Measurements from ENCODE around the gene TMUB2.
A peak's percentile ranks its signal among the peaks of the same experiment; 100 is the strongest.

The TMUB2 gene

DNA sequence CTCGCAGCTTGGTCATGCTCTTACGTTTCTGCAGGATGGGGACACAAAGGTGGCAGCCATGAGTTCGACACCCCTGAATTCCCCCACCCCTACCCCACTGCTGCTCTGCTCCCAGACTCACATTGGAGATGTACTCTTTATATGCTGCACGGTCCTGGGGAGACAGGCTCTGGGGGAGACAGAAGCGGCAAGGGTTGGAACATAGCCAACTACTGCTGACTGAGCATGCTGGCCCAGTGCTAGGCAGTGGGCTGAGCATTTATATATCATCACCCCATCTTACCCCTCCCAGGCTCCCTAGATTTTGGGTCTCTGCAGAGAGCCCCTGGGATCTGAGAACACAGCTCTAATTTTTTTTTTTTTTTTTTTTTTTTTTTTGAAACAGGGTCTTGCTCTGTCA is 21.0 kb downstream of the TMUB2 start:
- Histone ChIP-seq H3K27me3 (ENCODE audit: insufficient read depth, low read depth, severe bottlenecking) (no peaks in the 10 kb centered on the region), H3K4me3 (ENCODE audit: low read depth, low read length) (no peak overlapping the region), H3K36me3 (peaks cover 57% of the 10 kb centered on the region), H3K27ac (no peak overlapping the region), H3K9me3 (ENCODE audit: severe bottlenecking) (no peaks in the 10 kb centered on the region)
- TF ChIP-seq, protein P1, sequence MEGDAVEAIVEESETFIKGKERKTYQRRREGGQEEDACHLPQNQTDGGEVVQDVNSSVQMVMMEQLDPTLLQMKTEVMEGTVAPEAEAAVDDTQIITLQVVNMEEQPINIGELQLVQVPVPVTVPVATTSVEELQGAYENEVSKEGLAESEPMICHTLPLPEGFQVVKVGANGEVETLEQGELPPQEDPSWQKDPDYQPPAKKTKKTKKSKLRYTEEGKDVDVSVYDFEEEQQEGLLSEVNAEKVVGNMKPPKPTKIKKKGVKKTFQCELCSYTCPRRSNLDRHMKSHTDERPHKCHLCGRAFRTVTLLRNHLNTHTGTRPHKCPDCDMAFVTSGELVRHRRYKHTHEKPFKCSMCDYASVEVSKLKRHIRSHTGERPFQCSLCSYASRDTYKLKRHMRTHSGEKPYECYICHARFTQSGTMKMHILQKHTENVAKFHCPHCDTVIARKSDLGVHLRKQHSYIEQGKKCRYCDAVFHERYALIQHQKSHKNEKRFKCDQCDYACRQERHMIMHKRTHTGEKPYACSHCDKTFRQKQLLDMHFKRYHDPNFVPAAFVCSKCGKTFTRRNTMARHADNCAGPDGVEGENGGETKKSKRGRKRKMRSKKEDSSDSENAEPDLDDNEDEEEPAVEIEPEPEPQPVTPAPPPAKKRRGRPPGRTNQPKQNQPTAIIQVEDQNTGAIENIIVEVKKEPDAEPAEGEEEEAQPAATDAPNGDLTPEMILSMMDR (IDR thresholded peaks at IDR 0.05; ENCODE audit: low read depth, low read length) = no peak
- DNase-seq = no peak

DNA sequence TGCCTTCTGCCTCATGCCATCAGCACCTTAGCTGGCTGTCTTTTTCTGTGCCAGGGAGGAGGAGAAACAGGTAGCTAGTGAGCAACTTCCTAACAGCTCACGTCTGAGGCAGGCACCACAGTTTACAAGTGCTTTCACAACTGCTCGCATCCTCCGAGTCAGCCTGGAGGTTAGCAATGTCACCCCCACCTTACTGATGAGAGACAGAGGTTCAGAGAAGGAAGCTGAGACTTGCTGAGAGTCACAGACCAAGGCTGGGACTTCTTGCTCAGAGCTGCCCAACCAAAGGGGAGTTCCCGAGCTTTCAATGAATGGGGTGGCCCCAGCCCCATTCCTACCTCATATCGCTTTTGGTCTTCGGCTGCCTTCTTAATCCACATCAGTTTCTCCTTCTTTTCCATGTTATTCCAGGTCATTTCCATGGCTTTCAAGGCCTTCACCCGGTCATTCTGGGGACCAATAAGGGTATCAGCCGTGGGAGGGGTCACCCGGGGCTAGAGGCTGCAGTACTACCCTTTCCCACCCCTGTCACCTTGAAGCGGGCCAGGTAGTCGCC is 23.1 kb downstream of the TMUB2 start:
- H3K4me3 ChIP-seq (ENCODE audit: low read depth, low read length) = no peak overlapping the region

DNA sequence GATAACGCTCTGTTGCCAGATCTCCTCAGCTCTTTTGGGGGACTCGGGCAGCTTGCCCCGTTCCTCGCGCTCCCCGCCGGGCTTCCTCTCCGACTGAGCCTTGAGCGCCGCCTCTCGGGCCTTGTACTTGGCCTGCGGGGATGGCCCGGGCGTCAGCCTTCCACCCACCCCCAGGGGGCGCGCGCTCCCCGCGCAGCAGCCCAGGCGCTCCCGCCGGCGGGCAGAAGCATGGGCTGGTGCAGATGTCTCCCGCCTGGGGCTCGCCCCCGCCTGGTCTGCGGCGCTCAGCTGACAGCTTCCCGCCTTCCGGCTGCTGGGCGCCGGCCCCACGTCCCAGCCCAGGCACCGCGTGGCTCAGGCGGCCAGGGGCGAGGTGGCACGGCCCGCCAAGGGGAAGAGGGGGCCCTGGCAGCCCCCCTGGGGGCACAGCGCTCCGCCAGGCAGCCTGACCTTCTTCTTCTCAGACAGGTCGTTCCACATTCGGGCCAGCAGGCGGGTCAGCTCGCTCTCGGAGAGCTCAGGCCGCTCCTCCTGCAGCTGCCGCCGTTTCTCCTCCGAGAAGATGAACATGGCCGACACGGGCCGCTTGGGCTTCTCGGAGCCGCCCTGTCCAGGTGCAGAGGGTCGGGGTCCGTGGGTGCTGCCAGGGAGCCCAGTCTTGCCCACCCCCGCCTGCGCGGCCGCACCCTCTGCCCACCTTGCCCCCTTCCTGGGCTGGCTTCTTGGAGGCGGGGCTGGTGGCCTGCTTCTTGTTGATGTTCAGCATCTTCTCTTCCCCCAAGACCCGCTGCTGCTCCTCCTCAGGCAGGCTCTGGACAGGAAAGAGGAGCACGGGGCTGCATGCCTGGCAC is 23.8 kb downstream of the TMUB2 start:
- Histone ChIP-seq H3K27me3 (ENCODE audit: insufficient read depth, low read depth, severe bottlenecking) (no peaks in the 10 kb centered on the region), H3K27ac (peak overlapping the region; percentile 90), H3K4me3 (ENCODE audit: low read depth, low read length) (0 out of 2 replicates have a peak overlapping the region, but pooled peaks have one; percentile 2), H3K36me3 (peaks cover 81% of the 10 kb centered on the region), H3K9me3 (ENCODE audit: severe bottlenecking) (no peaks in the 10 kb centered on the region)
- peak; percentile 95 for DNase-seq
- TF ChIP-seq, protein P1 (IDR thresholded peaks at IDR 0.05; ENCODE audit: low read depth, low read length) = peak; percentile 100

More for the DNA sequence above, 23.1 kb downstream of the TMUB2 start:
- no peaks in the 10 kb centered on the region for H3K9me3 ChIP-seq (ENCODE audit: severe bottlenecking)
- H3K27ac ChIP-seq = peak overlapping the region; percentile 90
- DNase-seq = no peak
- H3K36me3 ChIP-seq = peaks cover 74% of the 10 kb centered on the region
- no peaks in the 10 kb centered on the region for H3K27me3 ChIP-seq (ENCODE audit: insufficient read depth, low read depth, severe bottlenecking)
- TF ChIP-seq, protein P1 (IDR thresholded peaks at IDR 0.05; ENCODE audit: low read depth, low read length) = no peak

DNA sequence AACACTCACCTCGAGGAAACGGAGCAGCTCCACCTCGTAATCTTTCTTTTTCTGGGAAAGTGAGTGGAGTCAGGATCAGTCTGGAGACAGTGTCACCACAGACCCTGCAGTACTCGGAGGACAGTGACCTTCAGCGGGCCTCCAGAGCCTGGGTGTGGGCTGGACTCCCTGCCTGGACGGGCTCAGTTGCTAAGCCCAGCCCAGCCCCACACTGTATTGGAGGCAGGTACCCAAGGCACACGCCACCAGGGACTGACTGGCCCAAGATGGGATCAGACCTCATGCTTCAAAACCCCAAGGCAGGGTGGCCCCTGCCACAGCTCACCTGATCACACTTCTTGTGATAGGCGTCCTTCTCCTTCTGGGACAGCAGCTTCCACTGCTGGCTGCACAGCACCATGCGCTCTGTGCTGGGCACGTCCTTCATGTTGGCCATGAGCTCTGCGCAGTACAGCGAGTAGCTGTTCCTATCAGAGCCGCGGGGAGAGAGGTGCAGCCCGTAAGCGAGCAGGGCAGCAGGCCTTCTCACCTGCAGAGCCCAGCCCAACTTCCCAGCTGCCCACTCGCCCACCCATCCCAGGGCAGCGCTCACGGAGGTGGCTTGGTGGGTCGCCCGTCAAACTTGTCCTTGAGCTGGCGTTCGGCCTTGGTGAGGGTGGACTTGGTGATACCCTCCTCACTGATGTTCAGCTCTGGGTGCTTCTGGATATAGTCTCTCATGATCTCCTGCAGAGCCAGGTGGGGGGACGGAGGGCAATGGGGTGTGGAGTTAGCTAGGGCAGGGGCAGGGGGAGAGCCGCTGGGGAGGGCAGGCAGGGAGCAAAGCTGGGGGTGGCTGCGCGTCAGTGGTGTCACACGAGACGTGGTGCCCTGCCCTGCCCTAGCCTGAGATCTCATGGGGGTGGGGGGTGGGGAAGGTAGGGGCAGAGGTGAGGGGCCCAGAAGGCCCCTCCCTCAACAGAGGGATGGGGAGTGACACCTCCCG is 24.8 kb downstream of the TMUB2 start:
- H3K36me3 ChIP-seq = peaks cover 84% of the 10 kb centered on the region
- TF ChIP-seq, protein P1 (IDR thresholded peaks at IDR 0.05; ENCODE audit: low read depth, low read length) = no peak
- H3K9me3 ChIP-seq (ENCODE audit: severe bottlenecking) = no peaks in the 10 kb centered on the region
- H3K4me3 ChIP-seq (ENCODE audit: low read depth, low read length) = no peak overlapping the region
- peak overlapping the region; percentile 90 for H3K27ac ChIP-seq
- no peak for DNase-seq
- no peaks in the 10 kb centered on the region for H3K27me3 ChIP-seq (ENCODE audit: insufficient read depth, low read depth, severe bottlenecking)

DNA sequence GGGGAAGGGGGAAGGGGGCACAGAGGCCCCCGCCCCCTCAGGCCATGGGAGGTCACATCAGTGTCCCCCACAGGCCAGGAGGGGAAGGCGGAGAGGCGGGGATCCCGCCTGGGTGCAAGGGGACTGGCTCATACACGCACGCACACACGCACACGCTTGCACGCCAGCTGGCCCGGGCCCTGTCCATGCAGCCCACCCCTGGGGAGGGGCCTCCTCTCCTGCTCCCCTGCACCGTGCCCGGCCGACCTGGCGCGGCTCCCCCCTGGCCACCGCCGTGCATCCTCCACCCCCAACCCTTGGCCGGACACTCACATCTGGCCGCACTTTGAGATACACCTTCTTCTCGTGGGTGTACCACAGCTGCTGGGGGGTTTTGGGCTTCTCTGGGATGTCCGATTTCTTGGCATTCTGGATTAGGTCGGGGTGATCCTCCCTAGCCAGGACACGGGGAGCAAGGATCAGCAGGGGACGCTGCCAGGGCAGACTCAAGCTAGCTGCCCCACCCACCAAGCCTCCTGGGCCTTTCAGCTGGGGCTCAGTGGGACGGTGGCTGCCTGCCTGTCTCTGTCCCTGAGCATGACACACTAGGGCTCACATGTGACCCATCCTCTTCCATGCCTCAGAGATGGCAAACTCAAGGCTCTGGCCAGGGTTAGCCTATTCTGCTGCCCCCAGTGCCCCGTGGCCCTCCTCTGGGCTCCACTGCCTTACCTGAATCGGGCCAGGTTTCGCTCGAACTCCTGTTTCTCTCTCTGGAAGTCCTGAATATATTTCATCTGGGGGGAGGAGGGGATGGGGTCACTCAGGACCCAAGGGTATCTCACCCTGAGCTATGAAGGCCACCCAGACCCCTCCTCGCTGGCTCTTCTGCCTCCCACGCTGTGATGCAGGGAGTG is 26.0 kb downstream of the TMUB2 start:
- Histone ChIP-seq H3K9me3 (ENCODE audit: severe bottlenecking) (no peaks in the 10 kb centered on the region), H3K27ac (peak overlapping the region; percentile 46), H3K4me3 (ENCODE audit: low read depth, low read length) (no peak overlapping the region), H3K36me3 (peaks cover 84% of the 10 kb centered on the region), H3K27me3 (ENCODE audit: insufficient read depth, low read depth, severe bottlenecking) (no peaks in the 10 kb centered on the region)
- TF ChIP-seq, protein P1 (IDR thresholded peaks at IDR 0.05; ENCODE audit: low read depth, low read length) = no peak
- peak; percentile 68 for DNase-seq
